Stimulated activated CD4-positive, alpha-beta T cell treated with anti-CD3 and anti-CD28 coated beads, TNF-alpha, amount 100 ng/mL, for 24 hours (primary cell): ENCODE data around the gene CPLX1.
"Not testable (repeated sequence)": the region's sequence is repeated elsewhere in the genome, so short reads cannot be mapped to it uniquely, and the experiment has no call there.

Experiments
- DNase-seq, 3 experiments: peaks; one replicate each; pipeline ENCODE4 v3.0.0-alpha.2; 2020; ENCODE audit warnings: low read depth in 3 of 3

Gene CPLX1

DNA sequence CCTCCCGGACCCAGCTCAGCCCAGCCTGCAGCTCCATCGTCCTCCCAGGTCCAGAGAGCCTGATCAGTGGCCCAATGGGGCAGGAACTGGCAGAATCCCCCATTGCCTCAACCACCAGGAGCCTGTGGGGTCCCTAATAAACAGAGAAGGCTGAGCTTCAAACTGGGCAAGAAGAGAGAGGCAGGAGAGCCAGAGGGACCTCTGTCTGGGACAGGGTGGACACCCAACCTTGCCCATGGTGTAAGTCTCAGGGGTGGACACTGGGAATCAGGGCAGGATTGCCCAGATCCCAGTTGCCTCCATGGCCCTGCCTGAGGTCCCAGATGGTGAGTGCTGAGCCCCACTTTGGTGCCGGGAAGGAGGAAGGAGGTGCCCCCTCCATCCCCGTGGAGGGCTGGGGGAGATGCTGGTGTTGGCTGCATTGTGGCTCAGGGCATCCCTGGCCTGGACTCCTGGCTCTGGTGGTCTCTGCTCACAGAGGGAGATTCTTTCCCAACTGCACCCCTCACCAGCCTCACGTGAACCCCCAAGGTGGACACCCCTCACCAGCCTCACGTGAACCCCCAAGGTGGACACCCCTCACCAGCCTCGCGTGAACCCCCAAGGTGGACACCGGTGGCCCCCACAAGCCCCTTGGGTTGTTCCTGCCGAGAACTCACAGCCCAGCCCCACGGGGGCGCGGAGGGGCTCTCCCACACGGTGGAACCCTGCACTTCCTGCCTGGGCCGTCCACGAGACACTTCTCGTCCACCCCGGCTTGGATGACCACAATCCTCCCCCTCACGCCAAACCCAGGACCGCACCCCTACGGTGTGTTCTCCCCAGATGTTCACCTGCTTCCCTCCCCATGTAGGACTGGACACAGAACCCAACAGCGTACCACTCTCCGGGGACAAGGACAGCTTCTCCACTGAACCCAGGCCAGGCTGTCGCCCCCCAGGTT lies 5.4 kb downstream of the CPLX1 start:
- no peak for DNase-seq

DNA sequence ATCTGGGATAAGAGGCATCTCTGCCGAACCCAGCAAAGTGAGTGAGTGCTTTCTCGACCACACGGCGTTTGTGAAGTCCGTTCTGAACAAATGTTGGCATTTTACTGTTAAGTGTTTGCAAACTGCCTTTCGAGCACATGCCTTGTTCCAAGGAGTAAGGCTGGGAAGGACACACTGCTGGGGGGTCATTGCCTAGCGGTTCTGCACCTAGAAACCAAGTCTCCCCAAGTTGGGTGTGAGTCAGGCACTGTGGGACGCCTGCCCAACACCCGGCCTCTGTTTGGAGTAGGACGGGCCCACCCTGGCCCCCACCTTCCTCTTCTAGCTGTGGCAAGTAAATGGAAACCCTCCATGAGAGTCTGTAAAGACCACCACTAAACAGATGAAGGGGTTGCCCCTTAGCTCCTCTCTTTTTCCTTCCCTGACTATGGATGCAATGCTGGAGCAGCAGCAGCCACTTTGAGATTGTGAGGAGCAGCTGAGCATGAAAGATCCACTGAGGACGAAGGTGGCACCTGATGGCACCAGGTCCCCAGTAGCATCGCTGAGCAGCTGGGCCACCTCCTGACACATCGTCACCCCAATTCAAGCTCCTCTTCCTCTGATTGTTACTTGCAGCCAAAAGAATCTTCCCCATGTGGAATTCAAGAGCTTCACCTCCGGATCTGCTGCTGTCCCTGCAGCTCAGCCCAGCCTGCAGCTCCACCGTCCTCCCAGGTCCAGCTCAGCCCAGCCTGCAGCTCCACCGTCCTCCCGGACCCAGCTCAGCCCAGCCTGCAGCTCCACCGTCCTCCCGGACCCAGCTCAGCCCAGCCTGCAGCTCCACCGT lies 6.3 kb downstream of the CPLX1 start:
- DNase-seq: no peak

DNA sequence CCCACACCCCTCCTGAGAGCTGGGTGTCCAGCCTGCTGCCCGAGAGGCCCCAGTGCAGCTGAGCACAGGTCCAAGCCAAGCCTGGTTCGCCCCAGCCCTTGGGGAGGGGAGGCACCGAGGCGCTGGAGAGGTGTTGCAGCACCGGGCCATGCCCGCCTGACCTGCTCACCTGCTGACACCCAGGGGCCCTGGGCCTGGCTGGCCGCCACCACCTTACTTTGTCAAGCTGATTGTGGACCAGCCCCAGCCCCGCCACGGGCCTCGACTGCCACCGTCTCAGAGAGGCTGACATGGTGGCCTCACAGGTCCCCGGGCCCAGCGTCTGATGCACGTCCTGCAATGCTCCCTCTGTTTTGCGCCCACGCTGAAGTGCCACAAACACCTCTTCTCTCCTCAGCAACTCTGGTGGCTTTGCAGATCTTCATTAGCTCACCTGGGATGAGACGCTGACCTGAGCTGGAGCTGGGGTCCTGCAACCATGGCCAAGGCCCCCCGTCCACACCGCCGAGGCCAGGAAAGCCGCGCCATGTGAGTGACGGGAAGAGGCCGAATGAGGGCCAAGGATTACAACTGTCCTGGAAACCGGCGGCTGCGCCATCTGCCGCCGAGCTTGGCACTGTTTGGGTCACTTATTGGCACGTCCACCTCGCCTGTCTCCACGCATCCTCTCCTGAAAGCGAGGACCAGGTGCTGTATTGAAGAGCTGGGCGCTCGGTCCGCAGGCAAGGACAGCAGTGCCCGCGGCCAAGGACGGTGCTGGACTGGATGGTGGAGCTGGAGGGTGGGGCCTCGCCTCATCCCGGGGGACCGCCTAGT lies 7.6 kb downstream of the CPLX1 start:
- DNase-seq: no peak

DNA sequence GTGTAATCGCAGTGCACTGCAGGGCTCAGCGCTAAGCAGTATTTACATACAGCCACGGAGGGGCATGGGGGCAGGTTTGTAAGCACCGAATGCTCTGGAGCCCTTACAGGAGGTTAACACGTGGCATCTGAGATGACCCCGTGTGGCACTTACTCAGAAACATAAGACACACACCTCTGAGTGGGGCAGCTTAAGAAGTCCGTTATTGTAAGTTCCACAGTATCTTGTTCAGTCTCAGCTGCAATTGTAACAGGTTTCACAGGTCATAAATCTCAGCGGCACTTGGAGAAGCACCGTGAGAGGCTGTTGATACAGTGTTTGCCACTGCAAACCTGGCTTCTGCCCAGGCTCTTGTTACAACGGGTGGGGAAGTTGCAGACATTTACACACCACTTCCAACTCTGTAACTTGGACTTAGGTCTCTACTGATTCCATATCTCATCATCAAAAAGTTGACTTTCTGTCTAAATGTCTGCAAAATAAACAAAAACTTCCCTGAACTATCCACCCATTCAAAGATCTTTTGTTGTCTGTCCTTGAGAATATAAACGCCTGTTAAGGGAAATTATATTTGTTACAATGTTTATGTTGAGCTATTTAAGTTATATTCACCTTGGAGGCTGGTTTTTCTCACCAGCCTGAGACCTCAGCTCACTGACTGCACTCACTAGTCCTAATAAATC lies 10.3 kb downstream of the CPLX1 start:
- DNase-seq: no peak

DNA sequence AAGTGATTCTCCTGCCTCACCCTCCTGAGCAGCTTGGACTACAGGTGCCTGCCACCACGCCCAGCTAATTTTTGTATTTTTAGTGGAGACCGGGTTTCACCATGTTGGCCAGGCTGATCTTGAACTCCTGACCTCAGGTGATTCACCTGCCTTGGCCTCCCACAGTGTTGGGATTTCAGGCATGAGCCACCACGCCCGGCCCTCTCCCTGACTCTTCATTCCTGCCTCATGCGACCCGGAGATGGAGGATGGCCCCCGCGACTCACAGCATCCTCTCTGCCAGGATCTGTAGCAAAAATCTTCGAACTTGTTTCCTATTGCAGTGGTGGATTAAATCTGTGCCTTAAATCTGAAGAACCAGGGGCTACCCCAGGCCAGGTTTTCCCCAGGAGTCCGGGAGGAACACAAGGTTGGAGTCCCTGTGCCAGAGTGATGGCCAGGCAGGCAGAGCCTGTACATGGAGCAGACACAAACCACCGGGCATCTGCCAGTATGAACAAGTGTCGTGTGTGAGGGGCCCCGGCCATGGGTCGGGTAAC lies 11.5 kb downstream of the CPLX1 start:
- DNase-seq: no peak

DNA sequence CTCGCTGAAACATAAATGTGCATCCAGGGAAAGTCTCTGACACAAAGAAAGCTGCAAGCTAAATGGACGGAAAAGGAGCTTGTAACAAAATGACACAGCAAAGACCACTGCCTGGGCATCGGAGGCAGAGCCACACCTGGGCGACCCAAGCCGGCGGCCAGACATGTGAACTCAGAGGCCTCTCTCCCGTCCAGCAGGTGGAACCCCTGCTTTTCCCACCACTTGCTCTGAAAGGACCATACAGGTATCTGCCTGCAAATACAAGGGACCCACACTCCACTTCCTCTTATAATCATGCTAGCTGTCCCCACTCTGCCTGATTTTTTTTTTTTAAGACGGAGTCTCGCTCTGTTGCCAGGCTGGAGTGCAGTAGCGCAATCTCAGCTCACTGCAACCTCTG lies 12.0 kb downstream of the CPLX1 start:
- DNase-seq: no peak

DNA sequence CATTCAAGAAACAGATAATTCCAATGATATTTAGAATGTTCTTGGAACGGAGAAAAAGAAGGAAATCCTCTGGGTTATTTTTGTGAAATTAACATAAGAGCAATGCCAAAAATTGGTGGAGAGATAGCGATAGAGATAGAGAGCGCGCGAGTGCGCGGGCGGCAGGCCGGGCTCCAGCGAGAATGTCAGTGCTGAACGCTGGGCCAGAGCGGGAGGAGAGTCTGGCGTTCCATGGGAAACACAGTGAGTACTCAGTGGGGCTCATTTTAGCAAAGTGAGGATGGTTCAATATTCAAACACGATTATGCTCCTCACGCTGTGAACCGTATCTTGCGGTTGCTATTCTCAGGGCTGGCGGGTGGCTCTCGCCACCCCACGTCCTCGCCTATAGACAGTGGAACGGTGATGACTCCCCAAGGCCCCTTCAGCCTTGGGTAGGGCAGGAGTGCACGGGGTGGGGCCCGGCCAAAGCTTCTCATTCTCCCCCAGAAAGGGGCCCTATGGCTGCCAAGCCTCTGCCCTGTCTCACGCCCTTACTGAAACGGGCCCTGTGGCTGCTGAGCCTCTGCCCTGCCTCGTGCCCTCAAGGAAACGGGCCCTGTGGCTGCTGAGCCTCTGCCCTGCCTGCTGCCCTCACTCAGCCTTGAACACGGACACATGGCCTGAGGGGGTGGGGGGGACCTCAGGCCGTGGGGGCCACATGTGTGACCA lies 16.9 kb downstream of the CPLX1 start:
- DNase-seq: no peak

DNA sequence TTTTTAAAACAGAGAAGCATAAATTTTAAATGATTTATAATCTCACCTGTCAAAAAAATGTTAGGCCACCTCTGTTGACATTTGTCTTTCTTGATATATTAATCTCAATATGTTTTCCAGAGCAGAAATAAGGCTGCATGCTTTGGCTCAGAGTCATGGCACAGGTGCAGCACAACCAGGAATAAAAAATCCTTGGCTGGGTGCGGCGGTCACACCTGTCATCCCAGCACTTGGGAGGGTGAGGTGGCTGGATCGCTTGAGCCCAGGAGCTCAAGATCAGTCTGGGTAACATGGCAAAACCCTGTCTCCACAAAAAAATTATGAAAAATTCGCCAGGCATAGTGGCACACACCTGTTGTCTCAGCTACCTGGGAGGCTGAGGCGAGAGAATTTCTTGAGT lies 18.1 kb downstream of the CPLX1 start:
- no peak for DNase-seq

DNA sequence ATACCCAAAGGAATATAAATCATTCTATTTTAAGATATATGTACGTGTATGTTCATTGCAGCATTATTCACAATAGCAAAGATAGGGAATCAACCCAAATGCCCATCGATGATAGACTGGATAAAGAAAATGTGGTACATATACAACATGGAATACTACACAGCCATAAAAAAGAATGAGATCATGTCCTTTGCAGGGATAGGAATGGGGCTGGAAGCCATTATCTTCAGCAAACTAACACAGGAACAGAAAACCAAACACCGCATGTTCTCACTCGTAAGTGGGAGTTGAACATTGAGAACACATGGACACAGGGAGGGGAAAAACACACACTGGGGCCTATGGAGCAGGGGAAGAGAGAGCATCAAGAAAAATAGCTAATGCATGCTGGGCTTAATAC lies 18.9 kb downstream of the CPLX1 start:
- DNase-seq: not testable (repeated sequence)

DNA sequence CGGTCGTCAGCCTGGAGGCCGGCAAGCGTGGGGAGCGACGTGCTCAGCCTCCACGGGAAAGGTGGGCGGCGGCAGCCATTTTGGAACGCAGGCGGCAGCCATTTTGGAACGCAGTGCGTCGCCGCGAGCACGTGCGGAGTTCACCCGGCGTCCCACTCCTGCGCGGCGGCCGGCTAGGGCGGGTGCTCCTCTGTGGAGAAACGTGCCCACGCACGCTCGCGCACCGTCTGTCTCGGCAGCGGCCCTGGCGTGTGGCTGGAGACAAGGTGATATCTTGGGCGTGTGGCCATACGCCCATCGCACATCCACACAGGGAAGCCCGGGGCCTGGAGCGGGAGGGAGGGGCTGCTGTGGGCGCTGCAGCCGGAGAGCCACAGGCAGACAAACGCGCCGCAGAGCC lies 21.1 kb downstream of the CPLX1 start:
- no peak for DNase-seq

DNA sequence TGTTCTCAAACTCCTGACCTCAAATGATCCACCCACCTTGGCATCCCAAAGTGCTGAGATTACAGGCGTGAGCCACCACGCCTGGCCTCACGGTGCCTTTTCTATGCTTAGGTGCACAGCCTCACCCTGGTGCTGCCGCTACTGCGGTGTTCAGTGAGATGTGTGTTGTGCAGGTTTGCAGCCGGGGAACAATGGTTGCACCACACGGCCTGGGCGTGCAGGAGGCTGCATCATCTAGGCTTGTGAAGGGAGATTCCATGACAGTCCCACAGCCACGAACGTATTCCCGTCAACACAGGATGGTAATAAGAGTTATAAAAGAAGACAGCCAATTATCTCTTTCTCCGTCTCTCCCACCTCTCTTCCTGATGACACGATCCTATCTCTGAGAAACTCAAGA lies 22.0 kb downstream of the CPLX1 start:
- DNase-seq: no peak

DNA sequence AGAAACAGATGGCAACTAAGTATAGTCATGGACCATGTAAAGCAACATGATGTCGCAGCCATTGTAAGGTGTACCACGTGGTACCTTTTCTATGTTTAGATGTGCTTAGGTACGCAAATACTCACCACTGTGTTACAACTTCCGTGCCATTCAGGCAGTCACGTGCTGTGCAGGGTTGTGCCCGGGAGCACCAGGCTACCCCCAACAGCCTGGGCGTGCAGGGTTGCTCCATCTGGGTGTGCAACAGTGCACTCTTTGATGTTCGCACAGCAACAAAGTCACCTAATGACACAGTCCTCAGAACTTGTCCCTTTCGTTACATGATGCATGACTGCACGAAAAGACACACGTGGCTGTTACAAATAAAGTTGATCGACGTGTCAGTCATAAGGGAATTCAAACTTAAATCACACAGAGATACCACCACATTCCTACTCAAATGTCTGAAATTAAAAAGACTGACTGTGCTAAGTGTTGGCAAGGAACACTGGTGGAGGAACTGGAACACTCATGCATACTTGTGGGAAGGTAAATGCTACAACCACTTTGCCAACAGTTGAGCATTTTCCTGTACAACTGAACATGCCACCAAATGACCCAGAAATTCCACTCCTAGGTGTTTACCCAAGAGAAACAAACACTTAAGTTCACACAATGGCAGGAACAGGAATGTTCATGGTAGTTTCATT lies 24.3 kb downstream of the CPLX1 start:
- no peak for DNase-seq

DNA sequence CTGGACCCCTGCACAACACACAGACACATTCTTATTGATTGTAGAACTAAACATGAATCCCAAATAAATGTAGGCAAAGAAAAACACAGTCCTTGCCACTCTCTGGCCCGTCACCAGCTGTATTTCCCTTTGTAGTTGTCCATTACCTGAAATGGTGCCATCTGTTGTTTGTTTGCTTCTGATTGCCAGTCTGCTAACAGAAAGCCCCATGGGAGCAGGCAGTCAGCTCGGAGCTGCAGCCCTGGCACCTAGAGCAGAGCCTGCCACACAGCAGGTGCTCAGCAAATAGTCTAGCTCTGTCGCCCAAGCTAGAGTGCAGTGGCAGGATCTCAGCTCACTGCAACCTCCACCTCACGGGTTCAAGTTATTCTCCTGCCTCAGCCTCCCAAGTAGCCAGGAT lies 28.9 kb downstream of the CPLX1 start:
- DNase-seq: no peak

DNA sequence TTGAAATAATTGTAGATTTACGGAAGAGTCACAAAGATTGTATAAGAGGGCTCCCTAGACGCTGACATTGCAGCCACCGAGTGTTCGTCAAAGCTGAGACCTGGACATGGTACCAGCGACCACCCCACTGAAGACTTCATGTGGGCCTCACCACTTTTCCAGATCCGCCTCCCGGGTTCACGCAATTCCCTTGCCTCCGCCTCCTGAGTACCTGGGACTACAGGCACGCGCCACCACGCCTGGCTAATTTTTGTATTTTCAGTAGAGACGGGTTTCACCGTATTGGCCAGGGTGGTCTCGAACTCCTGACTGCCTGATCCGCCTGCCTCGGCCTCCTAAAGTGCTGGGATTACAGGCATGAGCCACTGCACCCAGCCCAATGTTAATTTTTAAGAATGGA lies 29.7 kb downstream of the CPLX1 start:
- DNase-seq: no peak

DNA sequence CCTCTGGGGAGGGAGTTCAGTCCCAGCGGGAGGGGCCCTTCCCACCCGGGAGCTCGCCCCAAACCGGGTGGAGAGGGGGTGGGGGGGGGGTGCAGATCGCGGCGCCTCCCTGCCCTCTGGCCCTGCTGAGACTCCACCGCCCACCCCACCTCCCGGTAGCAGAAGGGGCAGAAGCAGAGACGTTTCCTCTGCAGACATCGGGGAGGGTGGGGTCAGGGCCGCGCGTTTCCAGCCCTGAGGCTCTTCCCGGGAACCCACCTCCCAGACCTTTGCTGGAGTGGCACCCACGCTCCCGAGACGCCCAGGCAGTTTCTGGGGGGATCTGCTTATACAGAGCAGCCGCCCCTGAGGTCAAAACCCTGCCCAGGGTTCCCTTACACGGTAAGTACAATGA lies 30.2 kb downstream of the CPLX1 start:
- no peak for DNase-seq

DNA sequence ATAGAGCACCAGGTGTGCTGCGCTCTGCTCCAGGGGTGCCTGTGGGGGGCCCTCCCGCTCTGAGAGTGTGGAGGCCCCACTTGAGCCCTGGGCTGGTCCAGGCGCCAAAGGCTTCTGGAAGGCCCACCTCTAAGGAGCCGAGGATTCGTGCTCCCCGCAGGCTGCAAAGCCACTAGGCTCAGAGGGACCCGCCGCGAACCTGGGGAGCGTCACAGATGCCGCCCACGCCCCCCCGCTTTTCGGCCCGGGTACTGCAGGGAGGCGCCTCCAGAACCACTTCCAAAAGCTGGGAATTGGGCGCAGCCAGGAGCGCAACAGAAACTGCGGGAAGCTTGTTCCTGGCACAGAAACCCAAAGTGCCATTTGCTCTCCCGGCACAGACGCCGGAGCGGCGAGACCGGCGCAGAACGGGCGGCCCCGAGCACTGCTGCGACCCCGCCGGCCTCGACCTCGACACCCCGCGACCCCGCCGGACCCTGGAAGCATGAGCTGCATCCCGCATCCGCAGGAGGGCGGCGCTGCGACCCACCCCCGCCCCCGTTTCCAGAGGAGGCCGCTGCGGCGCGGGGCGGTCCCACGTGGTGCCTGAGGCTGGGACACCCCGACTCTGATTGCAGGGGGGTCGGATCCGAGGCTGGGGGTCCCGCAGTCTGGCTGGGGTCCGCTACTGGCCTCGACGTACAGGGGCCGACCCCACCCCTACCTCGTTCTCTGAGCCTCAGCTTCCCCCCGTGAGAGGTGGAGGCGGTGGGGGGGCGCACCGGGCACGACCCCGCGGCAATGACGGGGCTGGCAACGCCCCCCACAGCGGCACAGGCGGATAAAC lies 30.8 kb downstream of the CPLX1 start:
- no peak for DNase-seq

DNA sequence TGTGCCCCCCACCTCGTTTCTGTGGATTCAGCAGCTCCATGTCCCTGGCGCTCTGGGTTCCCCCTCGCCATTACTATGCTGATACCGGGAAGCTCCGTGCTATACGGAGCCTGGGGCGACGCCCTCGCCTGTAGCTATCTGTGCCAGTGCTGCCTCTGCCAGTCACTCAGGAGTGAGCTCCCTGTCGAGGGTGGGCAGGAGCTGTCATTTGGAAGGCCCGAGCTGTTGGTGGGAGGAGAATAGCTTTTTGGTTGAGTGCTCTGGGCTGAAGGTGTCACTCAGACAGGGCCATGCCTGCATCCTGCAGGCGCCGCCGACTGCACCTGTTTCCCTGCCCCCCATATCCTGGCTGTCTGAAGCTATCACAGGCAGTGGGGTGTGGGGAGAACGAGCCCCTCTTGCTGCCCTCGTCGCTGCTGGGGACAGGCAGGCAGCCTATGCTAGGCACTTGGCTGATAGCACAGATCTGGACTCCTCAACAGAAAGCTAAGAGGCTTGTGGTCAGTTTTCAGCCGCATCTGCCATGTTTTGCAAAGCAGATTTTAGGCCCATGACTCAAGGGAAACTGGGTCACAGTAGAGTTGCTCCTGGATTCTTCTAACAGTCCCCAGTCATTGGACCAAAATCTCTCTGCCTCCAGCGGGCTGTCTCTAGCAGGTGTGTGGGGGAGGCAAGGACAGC lies 31.8 kb downstream of the CPLX1 start:
- no peak for DNase-seq

DNA sequence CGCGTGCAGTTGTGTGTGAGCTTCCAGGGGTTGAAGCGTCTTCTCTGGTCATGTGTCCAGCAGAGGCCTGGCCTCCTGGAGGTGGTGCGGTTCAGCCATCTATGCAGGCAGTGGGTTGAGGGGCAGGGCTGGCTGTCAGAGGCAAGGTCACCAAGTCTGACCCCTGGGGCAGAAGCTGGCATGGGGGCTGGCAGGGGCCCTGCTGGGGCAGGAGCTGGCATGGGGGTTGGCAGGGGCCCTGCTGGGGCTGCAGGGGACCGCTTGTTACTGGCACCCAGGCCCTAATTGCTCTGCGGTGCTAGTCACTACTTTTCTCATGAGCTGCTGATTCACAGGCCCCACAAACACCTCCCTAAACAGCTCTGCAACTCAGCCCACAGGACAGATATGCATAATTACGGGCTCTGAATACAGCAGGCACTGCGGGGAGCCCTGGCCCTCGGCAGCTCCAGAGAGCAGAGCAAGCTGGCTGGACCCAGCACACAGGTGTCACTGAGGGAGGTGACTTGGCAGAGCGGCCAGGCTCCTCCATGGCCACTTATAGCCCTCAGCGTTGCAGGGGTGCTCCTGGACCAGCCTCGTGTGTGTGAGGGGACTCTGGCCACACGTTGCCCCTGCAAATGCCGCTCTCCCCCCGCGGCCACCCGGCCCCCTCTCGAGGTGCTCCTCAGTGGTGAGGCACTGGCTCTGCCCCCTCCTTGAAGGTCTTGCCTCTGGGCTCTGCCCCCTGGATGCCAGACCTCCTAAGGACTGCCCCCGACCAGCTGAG lies 32.7 kb downstream of the CPLX1 start:
- DNase-seq: no peak
